NOMO-1 (cell line): Measurements from ENCODE around the gene SH3BP4.
"Not testable (repeated sequence)": the region's sequence is repeated elsewhere in the genome, so short reads cannot be mapped to it uniquely, and the experiment has no call there.

ENCODE experiments used
- DNase-seq, 2 experiments: peaks; one replicate each; lab custom pipeline; 2025; ENCODE audit not compliant: unreplicated experiment in 2 of 2; lab: John Stamatoyannopoulos, UW

SH3BP4 gene

DNA sequence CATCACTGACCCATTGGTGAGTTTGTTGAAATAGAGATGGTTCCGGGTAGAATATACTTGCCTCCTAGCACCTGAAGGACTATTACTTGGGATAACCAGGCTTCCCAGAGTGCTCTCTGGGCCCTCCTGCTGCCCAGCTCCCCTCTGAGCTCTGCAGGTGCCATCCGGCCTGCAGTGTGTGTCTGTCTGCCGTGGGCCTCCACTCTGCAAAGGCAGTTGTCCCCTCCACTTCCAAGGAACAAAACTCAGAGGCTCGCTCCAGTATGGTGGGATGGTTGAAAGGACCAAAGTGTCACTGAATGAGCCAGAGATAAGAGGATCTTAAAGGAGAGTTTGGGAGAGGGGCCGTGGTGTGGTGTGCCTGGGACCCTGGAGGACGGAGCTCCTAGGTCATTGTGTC, 57.3 kb downstream of the SH3BP4 start:
- DNase-seq, result no peak

DNA sequence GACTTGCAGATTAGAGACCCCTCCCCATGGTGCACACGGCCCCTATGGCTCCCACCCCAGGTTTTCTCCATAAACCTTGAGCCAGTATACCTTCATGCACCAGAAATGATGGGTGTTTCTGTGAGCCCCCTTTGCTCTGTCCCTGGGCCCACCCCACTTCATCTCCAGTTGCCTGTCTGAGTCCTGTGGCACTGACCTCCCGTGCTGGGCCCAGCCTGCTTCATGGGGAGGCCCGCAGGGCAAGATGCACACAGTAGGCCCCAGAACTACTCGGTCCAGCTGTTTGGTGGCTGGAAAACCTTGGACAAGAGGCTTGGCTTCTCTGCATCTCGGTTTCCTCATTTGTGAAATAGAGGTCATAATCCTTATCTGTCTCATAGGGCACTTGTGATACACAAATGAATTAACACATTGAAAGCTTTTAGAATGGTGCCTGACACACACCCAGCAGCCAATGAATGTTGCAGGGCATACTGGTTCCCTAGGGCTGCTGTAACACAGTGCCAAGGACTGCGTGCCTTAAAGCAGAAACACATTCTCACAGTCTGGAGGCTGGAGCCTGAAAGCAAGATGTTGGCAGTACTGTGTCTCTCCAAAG, 58.4 kb downstream of the SH3BP4 start:
- no peak for DNase-seq

DNA sequence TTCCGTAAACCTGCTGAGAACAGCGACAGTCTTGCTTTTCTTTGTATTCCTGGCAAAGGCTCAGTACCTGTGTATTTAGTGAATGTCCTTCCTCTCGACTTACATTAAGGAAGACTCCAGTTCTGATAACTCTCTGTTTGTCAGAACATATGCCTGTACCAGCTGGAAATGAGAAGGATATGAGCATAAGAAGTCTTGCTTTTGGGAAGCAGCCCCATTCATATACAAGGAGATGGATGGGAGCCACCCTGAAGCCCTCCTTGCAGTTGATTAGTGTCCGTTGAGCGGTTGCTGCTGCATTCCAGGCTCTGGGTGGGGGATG, 59.8 kb downstream of the SH3BP4 start:
- DNase-seq, result no peak

DNA sequence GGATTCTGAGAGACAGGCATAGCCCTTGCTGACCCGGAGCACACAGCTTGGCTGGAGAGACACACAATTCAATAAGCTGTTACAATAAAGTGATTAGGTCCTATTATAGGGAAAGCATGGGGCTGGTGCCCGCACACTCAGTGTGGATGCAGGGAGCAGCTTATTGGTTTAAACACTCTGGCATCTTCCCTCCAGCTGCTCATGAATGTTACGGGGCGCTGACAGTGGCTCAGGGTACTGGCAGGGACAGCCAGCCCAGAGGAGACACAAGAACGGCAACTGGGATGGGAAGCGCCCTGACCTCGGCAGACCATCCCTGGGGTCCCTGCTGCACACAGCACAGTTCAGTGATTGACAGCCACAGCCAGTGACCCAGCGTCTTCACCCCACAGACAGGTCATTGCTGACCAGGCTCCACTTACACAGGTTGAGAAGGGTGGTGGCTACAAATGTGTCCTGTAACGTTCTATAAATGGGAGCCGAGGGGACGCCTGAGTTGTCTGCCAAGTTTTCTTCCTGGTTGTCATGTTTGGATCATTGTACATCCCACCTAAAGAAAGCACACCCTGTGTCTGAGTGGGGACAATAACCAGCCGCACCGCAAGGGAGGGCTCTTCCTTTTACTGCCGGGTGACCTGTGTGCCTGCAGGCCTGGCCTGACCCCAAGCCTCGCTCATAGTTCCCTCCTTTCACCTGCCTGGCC, 60.3 kb downstream of the SH3BP4 start:
- no peak for DNase-seq

DNA sequence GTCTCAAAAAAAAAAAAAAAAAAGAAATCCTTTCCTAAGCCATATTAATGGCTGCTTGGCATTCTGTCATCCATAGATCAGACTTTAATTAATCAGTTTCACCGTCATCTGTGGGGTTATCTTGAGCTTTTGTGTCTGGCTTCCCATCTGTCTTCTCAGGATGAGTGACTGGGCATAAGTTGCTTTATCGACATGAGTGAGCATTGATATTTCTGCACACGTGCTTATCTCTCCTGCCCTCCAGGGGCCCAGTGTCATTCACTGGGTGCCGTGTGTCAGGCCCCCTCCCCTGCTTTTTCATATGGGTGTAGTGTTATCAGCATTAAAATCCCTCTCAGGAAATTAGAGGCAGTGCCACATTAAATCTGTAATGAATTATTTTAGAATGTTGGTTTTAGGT, 65.6 kb downstream of the SH3BP4 start:
- no peak for DNase-seq

DNA sequence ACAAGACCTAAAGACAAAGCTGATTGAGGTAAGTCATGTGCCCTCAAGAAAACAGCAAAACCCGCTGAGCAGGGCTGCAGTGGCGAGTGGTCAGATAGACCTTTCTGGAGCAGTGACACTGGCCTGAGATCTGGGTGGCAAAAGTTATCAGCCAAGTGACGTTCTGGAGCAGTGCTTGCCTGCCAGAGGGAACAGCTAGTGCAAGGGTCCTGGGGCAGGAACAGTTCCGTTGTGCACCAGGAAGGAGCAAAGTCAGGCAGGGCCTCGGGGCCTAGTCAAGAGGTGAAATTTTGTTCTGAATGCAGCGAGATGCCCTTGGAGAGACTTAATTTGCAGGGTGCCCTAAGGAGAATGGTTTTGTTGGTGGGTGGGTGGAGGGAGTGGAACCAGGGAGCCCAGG, 67.0 kb downstream of the SH3BP4 start:
- DNase-seq, result no peak

DNA sequence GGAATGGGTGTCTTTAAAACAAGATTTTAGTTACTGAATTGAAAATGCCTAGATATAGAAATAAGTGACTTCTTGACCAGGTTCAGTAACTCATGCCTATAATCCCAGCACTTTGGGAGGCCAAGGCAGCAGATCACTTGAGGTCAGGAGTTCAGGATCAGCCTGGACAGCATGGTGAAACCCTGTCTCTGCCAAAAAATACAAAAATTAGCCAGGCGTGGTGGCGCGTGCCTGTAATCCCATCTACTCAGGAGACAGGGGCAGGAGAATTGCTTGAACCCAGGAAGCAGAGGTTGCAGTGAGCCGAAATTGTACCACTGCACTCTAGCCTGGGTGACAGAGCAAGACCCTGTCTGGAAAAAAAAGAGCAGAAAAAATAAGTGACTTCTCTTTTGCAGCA, 68.3 kb downstream of the SH3BP4 start:
- not testable (repeated sequence) for DNase-seq

DNA sequence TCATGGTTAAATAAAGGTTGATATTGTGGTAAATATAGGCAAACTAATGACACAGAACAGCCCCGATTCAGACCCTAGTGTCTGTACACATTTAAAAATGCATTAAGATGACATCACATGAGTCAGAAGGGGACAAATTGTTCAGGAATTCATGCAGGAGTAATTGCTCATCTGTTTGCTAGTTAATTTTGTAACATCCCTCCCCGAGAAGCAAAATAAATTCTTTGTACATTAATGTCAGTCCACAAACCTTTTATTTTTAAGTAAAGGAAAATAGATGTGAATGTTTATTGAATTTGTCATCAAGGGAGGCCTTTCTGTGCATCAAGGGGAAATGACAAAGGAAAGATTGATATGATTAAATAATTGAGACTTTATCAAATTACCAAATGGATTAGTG, 69.9 kb downstream of the SH3BP4 start:
- DNase-seq, result no peak

DNA sequence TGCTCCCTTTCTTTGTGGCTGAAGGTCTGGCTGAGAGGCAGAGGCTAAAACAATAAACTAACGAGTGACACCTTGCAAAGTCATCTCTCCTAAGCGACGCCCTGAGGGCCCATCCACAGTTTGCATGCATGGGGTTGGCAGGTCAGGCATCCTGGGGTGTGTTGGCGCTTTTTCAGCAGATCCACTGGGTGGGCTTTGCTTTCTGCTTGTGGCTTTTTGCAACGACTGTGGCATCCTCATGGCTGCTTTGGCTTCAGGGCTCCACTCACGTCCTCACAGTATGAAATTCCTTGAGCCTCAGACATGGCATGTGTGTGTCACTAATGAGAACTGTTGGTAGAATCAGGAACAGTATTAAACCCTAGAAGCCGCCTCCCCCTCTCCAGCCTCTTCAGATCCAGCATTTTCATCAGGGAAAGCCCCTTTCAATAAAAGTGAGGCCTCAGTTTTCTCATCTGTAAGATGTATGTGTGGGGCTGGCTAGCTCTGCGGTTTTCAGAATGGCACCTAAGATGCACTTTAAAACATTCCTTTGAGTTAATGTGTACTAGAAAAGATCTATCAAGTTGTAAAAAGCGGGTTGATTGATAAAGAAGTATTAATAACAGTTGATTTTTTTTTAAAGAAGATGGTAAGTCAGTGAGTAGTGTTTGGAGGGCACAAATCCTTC, 72.5 kb downstream of the SH3BP4 start:
- DNase-seq, result no peak

DNA sequence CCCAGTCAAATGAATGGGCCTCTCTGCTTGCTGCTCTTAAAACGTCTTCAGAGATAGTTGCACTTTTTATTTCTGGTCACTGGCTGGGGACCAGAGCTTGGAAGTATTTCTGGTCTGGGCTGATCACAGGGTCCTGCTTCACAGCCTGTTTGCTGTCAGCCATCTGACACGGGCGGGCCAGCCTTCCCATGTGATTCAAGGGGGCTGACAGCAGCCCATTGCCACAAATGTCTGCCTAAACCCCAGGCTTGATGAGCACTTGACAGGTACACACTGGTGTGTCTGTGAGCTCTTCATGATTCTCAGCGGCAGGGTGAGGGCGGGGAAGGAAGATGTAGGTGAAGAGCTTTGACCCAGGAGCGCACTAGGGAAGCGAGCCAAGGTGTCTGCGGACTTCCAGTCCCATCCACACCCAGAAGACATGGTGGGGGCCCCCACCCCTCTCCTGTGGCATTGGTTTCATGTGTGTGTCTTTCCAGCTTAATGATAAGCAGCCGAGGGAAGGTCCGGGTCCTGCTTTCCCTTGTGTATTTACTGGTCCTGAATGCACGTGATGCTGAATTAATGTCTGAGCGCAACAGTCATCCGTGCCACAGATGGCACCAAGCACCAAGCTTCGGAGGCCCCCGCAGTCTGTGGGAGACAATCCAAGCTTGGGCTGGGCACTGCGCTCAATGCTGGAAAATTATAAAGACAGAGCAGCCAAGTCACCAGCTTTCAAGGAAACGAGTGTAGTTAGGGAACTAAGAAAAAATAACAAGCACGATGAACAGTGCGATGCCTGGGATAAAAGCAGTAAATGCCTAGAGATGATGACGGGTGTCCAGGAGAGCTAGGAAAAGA, 73.3 kb downstream of the SH3BP4 start:
- no peak for DNase-seq

DNA sequence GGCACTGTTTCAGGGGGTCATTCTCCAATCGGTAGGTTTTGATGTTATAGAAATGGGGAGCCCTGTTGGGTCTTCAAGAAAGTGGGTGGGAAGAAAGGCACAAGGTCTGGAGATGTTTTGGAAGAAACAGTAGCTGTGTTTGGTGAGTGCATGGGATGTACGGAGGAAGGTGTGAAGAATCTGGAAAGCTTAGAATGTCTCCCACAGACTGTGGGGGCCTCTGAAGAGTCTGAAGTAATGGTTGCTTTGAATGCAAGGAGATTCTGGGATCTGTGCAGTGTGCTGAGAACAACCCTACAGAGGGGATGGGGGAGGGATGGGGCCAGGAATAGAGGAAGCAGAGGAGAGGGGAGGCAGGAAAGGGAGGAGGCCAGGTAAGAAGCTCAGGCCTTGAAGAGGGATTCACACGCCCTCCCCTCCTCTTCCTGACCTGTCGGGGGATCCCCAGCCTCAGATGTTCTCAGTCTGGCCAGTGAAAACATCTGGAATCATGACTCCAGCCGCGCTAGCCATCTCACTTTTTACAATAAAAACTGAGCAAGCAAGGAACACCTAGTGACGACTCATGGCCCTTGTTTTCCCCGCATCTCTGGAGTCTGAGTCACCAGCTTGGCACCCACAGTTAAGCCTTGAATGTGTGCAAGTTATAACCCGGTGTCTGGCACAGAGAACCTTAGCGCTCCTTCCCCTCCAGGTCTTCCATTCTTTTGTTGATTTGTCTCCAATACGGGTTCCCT, 74.2 kb downstream of the SH3BP4 start:
- no peak for DNase-seq

DNA sequence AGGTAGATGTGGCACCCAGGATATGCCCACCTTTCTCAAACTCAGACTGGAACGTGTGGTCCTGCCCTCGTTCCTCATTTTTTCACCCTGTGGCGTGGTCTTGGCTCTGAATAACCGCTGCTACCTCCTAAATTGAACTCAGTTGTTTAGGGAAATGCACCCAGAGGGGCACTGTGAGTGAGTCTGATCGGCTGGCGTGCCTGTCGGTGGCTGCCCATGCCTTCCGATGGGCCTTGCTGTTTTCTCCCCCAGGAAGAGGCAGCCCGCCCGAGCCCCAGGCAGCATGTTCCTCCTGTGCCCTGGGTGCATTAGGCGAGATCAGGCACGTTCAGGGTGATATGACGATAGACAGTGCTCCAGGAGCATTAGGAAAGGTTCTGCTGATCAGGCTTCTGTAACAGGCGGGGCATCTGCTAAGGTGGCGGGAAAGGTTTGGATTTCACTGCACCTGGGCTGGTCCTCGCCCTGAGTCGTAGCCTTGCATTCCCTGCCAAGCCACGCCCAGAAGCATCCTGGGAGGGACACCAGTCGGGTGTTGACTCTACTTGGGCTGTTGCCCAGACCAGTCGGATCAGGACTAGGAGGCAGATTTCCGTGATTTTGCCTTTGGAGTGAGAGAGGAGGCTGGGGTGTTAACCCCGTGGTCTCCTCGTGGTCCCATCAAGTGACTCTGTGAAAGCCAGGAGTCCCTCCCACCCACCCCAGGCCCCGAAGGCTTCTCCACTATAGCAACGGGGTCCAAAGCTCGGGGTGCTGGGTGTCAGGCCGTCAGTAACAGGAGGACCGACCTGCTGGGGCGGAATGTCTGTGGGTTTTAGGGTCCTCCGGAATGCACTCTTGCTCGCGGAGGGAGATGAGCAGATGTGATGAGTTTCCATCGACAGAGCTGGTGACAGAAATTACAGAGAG, 75.1 kb downstream of the SH3BP4 start:
- DNase-seq, result no peak

DNA sequence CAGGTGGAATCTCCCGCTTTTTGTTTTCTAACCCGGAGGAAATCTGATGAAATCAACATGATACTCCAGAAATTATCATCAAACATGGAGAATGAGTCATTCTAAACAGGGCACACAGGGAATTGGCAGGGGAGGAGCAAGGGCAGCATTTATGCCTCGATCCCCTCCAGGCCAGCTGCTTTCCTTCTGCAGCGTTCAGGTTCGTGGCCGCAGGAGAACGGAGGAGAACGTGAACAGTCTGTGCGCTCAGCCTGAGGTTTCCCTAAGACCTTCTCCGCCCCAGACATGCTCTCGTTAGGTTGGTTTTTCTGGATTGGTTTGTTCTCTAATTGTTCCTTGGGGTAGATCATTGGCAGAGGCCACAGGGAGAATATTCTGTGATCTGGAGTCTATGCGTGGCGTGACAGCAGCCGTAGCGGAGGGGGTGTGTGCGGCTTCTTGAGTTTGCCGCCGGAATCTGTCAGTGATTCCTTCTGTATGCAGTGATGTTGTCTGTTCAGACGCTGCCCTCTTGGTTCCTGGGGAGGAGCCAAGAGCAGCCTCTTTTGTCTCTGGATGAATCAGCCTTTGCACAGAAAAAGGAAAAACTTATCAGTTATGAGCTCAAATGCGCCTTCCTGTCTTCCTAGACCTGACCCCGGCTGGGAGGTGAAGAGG, 75.9 kb downstream of the SH3BP4 start:
- no peak for DNase-seq

DNA sequence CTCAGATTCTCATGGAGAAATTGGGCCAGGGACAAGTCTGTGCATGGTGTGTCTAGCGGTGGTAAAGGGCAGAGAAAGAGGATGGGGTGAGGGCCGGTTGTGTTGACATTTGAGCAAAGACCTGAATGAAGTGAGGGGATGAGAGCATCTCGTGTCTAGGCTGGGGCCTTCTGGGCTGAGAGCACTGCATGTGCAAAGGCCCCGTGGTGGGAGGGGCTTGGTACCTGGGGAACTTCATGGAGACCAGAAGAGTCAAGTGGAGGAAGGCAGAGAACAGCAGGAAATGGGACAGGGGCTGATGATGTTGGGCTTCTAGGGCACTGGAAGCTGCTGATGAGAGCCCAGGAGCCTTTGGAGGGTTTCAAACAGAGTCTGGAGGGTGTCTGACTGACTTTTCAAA, 76.8 kb downstream of the SH3BP4 start:
- DNase-seq, result no peak

DNA sequence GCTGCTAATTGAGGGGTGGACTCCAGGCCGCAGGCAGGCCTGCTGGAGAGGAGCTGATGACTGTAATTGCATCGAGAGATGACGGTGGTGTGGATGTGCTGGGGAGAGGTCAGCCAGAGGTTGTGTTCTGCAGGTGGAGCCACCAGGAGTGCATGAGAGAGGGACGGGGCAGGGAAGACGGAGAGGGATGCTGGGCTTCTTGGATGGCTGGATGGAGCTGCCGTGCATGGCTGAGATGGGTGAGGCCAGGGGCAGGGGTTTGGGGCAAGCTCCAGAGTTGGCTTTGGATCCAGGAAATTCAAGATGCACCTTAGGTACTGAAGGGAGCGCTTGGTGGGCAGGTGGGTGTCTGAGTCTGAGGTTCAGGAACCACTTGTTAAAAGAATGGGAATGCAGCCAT, 77.2 kb downstream of the SH3BP4 start:
- DNase-seq, result no peak

DNA sequence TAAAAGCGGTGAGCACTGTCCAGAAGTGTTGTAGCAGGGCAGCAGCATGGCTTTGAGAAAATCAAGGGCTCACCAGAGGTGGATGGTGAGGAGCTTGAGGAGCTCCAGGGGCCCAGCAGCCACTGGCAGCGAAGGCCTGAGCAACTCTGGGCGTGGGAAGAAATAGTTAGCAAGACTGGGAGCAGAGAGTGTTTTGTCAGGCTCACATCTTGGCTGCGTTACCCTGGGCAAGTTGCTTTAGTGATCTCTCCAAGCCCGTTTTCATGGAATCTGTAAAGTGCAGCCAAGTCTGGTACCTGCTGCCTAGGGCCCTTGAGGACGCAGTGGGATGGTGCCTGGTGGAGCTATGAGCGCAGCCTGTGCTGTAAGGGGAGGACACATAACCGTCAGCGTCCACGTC, 78.3 kb downstream of the SH3BP4 start:
- no peak for DNase-seq

DNA sequence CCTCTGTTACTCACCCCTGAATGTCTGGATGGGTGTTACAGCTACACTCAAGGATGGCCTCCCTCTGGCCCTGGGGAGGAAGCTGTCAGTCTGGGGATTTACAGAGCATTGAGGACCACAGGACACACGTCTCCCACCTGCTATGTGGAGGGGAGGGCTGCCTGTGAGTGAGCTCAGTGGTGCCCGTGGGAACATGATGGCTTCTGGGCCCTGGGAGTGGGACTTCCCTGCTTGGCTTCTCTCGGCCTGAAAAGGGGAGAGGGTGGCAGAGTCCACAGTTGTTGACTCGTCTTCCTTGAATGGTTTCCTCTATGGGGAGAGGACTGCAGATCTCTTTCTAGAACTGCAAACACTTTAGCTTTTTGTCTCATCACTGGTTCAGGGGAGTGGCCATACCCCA, 79.1 kb downstream of the SH3BP4 start:
- no peak for DNase-seq

DNA sequence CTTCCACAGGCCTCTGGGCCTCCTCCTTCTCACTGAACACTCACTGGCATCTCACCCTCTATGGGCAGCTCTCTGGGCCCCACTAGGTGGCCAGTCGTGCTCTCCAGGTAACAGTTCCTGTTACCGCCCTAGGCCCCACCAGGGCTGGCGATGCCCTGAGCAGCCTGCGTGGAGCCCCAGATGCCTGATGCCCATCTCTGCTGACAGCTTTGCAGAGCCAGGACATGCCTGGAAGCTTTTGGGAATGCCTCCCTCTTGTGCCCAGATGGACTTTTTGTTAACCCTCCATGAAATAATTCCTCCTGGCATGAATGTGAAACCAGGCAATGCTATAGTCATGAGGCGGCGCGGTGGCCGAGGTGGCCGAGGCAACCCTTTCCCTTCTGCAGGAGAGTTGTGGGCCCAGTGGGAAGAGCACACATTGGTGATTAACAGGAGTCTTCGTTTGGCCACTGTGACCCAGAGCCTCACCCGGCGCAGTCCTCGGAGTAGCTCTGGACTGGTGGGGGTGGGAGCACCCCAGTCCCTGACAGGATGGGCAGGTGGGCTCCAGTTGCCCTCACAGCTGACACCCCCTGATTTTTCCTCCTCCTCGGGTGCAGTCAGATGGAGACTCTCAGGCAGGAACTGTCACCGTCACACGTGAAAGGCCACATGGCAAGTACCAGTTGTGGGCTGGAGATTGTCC, 80.0 kb downstream of the SH3BP4 start:
- DNase-seq, result no peak

DNA sequence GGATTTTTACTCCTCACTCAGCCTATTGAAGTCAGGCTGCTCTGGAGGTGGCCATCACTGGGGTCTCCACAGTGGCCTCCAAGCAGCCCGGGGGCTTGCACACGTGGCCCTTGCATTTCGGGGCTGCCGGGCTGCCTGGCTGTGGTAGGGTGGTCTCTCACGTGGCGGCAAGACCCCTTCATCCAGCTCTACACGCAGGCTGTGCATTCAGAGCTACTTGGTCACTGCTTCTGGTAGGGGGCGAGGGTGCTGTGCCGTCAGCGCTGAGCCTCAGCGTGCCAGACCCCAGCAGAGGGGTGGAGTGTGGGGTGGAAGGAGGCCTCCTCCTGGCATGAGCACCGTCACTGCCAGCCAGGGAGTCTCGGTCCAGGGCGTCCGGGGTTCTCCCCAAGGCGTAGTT, 80.6 kb downstream of the SH3BP4 start:
- DNase-seq, result no peak
